ENCODE results near the gene JMJD1C.

- TF ChIP-seq POLR2AphosphoS5 (IDR thresholded peaks at IDR 0.05; ENCODE audit: low read depth, low read length) (no peak), POLR2A (IDR thresholded peaks at IDR 0.05; ENCODE audit: low read depth, low read length) (no peak), TAF1 (IDR thresholded peaks at IDR 0.05; ENCODE audit: low read depth, low read length) (no peak)
Measured at GRCh38 chr10:63281967-63282366, 183.8 kb downstream of the JMJD1C start.
